HG03558 (cell line): Measurements from ENCODE around the gene CATSPER1.
"Not testable (repeated sequence)": the region's sequence is repeated elsewhere in the genome, so short reads cannot be mapped to it uniquely, and the experiment has no call there.

ENCODE experiments used
- ATAC-seq: cut with Tn5 transposase; IDR thresholded peaks from one replicate; pipeline ENCODE4 v1.9.1; 2021; ENCODE audit warnings: moderate number of reproducible peaks; ENCODE audit not compliant: unreplicated experiment; ENCODE audit errors: extremely low read depth

CATSPER1 gene

DNA sequence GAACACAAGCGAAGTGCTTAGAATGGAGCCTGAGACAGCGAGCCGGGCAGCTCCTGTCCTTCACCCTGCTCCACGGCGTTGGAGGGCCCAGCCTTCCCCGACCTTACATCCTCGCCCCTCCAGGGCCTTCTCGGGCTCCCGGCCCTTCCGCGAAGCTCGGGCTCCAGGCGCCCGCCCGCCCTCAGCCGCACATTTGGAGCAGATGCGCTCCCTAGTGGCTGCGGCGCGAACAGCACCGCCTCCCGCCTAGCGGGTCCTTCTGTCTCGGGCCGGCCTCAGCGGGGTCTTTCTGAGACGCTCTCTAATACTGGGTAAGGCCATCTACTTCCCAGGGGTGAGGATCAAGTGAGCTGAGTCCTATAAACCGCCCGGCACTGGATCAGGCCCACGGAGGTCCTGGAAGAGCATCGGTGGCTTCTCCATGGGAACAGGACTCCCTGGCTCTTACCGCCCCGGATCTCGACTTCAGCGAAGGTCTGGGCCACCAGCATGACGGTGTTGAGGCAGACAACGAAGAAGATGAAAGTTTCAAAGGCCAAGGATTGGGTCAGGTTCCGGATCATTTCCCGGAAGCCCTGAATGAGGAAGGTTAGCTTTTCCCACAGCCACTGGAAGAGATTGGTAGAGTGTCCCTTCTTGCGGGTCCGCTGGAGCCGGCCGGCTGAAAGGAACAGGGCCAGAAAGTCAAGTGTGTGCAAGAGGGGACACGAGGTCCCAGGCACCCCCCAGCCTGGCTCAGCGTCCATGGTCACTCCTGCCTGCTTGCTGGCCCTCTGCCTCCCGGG, 3.7 kb downstream of the CATSPER1 start:
- ATAC-seq, result no peak

GRCh38 chr11:66020618-66021357, 5.5 kb downstream of the CATSPER1 start:
- no peak for ATAC-seq

DNA sequence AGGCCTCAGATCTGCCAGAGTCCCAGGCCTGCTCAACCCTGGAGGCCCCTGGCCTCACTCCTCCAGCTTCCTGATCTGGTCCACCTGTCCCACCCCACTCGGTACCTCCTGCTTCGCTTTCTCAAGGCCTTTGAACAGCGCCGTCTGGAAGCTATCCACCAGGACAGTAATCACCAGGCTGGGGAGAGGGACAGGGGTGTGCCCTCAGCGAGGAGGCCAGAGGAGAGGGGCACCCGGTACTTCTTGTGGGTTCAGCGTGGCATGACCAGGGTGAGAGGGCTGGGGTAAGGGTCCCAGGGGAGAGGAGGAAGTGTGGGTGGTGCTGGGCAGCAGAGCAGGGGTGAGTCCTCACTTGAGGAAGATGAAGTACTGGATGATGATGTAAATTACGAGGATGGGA, 6.1 kb downstream of the CATSPER1 start:
- no peak for ATAC-seq

DNA sequence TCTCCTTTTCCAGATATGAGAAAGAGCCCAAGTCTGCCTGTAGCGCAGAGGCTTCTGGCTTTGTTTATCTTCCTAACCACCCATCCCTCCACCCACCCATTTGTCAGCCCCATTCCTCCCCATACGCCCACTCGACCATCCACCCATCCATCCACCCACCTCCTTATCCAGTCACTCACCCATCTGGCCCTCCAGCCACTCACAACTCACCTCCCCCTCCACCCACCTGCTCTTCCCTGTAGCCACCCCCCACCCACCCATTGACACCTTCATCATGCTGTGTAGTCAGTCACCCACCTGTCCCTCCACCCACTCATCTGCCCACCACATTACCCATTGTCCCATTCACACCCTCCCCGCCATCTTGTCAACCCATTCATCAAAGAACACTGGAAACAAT, 9.0 kb downstream of the CATSPER1 start:
- ATAC-seq, result no peak

DNA sequence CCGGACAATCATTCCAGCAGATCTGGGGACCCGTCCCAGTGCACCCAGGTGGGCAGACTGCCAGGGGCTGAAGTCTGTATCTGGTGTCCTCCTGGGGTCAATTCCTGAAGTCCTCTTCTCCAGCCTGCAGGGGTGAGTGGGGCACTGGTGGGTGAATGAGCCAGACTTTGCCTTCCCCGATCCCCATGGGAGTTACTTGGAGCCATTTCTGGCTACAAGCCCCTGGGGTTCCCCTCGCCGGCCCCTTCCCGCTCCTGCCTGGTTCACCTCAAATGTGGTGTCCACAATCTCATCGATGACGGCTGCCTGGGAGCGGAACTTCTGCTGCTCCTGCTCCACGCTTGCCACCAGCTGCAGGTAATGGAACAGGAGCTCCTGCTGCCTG, 9.5 kb downstream of the CATSPER1 start:
- ATAC-seq, result no peak

DNA sequence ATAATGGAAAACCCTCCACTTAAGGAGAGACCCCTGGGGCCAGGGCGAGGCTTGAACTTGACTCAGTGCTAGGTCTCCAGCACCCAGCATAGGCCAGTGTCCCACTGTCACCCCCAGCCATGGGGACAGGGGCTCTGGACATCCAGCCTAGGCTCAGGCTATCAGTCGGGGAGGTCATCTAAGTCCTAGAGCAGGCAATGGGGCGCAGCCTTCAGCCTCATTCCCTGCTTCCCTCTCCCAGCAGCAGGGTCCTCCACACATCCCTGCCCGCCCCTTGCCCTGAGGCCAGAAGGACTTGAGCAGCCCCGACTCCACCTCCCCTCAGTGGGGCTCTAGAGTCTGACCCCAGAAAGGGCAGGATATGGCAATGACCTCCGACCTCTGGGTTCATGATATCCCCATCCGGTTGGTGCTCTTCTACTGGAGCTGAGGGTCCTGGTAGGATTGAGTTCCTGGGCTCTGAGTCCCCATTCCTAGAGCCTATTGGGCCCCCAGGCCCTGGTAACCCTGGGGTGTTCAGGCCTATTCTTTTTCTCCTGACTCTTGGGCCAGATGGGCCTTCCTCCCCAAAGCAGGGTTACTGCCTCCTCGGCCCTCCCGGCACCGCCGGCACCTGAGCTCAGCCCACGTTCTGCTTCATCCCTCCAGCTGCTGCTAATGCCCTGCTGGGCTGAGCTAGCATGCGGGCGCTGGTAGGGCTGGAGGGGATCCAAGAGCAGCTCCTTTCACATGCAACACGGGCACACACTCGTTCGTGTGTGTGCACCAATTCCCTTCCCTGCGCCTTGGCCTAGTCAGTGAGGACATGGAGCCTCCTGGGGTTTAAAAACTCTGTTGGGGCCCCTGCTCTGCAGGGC, 10.1 kb downstream of the CATSPER1 start:
- no peak for ATAC-seq

DNA sequence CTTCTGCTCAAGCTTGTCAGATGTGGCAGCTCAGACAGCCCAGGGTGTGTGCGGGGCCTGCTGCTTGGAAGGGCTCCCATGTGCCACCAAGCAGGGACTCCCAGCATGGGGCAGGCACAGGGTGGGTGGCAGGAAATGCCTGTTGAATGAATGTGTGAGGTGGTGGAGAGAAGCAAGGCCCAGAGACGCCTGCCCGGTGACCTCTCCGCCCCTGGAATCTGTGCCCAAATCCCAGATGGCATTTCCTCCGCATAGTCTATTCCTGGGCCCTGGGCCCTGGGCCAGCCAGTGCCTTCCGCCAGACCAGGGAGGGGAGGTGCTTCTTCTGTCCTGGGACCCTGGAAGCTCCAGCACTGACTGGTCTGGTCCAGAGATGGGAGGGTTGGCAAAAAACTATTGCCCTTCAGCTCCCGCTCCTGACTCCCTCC, 10.8 kb downstream of the CATSPER1 start:
- no peak for ATAC-seq

- ATAC-seq, result no peak
These were observed 11.3 kb downstream of the CATSPER1 start for GRCh38 chr11:66014804-66015453.

GRCh38 chr11:66013762-66014100, 12.5 kb downstream of the CATSPER1 start:
- ATAC-seq, result no peak

GRCh38 chr11:66012946-66013761, 13.1 kb downstream of the CATSPER1 start:
- no peak for ATAC-seq

DNA sequence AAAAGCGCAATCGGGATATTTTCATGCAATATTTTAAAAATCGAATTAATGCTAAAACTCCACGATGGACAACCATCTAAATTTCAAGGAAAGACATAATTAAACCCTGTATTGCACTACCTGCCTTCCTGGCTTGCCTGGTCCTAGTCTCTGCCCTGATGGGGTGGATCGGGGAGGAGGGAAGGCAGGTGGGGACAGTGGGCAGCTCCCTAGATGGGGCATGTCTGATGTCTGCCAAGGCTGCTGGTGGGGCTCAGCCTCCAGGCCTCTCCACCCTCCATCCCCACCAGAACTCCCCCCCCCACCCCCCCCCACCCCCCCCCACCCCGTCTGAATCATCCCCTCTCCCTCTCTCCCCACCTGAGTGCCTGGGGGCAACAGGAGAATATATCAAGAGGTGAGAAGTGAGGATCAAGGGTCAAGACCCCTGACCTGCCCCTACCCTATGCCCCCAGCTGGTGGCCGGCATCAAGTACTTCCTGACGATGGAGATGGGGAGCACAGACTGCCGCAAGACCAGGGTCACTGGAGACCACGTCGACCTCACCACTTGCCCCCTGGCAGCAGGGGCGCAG, 13.8 kb downstream of the CATSPER1 start:
- ATAC-seq, result no peak

- ATAC-seq, result no peak
These were observed 14.4 kb downstream of the CATSPER1 start, which contains the start of gene CST6 for GRCh38 chr11:66011785-66012303. Gene CST6, plus strand, starts transcription at chr11:66012008. Its CDS starts 37 bp downstream, at chr11:66012045.

GRCh38 chr11:66011239-66011784, 15.0 kb downstream of the CATSPER1 start:
- ATAC-seq, result no peak

GRCh38 chr11:66010036-66010435, 16.2 kb downstream of the CATSPER1 start:
- ATAC-seq, result not testable (repeated sequence)

GRCh38 chr11:66008468-66009101, 17.7 kb downstream of the CATSPER1 start:
- ATAC-seq, result no peak

DNA sequence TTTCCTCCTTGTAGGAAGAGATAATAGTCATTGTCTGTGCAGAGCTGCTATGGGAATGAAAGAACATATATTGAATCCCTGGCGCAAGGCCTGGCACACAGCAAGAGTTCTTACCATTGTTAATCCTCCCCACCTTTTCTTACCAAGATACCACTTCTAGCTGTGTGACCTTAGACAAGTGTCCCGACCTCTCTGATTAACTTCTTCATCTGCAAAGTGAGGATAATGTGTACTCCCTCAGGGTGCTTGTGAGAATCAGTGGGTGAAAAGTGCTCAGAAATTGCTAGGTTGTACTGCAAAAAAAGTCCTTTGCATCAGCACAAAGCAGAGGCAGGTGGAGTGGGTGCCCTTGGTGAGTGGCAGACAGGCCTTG, 18.2 kb downstream of the CATSPER1 start:
- ATAC-seq, result no peak

- ATAC-seq, result no peak
These were observed 19.1 kb downstream of the CATSPER1 start for GRCh38 chr11:66007201-66007634.

DNA sequence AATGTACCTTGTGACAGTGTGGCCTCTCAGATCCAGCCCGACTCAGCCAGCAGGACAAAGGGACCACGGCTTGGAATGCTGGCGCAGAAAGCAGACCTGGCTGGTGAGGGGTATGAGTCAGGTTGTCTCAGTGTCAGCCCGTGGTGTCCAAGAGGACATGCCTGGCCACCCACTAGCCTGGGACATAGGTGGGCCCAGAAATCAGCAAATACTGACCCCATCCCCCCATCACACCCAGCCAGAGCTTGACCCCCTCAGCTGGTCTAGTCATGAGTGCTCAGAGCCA, 19.4 kb downstream of the CATSPER1 start:
- ATAC-seq, result no peak
